WI38 (cell line): ENCODE data around the gene DNAAF1.

Experiments
- H3K4me3 ChIP-seq: 2 replicates; pipeline ENCODE4 v1.5.1; 2011; ENCODE audit warnings: low read depth, mild to moderate bottlenecking, control low read depth, low read length
- CTCF ChIP-seq: IDR thresholded peaks from 2 replicates; pipeline ENCODE4 v1.5.1; 2012; ENCODE audit warnings: low read depth, mild to moderate bottlenecking, control low read depth, low read length

The DNAAF1 gene

GRCh38 chr16:84176192-84177053 lies 31.3 kb downstream of the DNAAF1 start:
- no peak for TF ChIP-seq CTCF
- H3K4me3 ChIP-seq = no peak overlapping the region

GRCh38 chr16:84177741-84178073 lies 32.6 kb downstream of the DNAAF1 start:
- TF ChIP-seq CTCF = no peak
- no peak overlapping the region for H3K4me3 ChIP-seq

- no peak overlapping the region for H3K4me3 ChIP-seq
- no peak for TF ChIP-seq CTCF
These were observed 33.1 kb downstream of the DNAAF1 start for GRCh38 chr16:84178146-84178765.

- no peak overlapping the region for H3K4me3 ChIP-seq
- TF ChIP-seq CTCF = no peak
These were observed 33.9 kb downstream of the DNAAF1 start for GRCh38 chr16:84178892-84179611.

GRCh38 chr16:84179612-84180320 lies 34.7 kb downstream of the DNAAF1 start:
- TF ChIP-seq CTCF = no peak
- no peak overlapping the region for H3K4me3 ChIP-seq

- no peak overlapping the region for H3K4me3 ChIP-seq
- TF ChIP-seq CTCF = no peak
These were observed 35.5 kb downstream of the DNAAF1 start for GRCh38 chr16:84180519-84181140.
